Thyroid gland (tissue), 4 donors: ENCODE data around the gene SLC47A2. TPM values are rescaled to one million over a fixed set of nuclear protein-coding genes. Genes with fewer than 3 reads are reported as not detected.

Experiments
- DNase-seq, 2 donors: peaks; one replicate each; pipeline ENCODE4 v3.0.0-alpha.2; 2019
- H3K27ac ChIP-seq, 3 donors: fragments of 200-600 bp; sonication (generic); 1 replicate in 2 of 3; 2 replicates in 1 of 3; pipeline ENCODE4 v1.5.1; 2016 to 2019; ENCODE audit warnings: mild to moderate bottlenecking in 1 of 3, moderate library complexity in 1 of 3
- H3K27me3 ChIP-seq: fragments of 200-600 bp; sonication (generic); one replicate; pipeline ENCODE4 v1.5.1; 2019
- H3K36me3 ChIP-seq, 2 donors: fragments of 200-600 bp; sonication (generic); one replicate each; pipeline ENCODE4 v1.5.1; 2016 to 2019
- H3K4me1 ChIP-seq, 2 donors: fragments of 200-600 bp; sonication (generic); one replicate each; pipeline ENCODE4 v1.5.1; 2017 to 2019
- H3K4me3 ChIP-seq, 3 donors: fragments of 200-600 bp; sonication (generic); replicated peaks in 1 of 3; 1 replicate in 2 of 3; 2 replicates in 1 of 3; pipeline ENCODE4 v1.5.1; 2016; ENCODE audit warnings: mild to moderate bottlenecking in 1 of 3
- H3K9me3 ChIP-seq: fragments of 200-600 bp; sonication (generic); one replicate; pipeline ENCODE4 v1.5.1; 2017
- POLR2A ChIP-seq, 2 donors: fragments of 450-650 bp; IDR thresholded peaks; one replicate each; pipeline ENCODE4 v1.6.1; 2017; ENCODE audit warnings: antibody characterized with exemption in 2 of 2, mild to moderate bottlenecking in 2 of 2, moderate library complexity in 1 of 2
- WGBS, 2 donors: methylation state at CpG; one replicate each; pipeline ENCODE4 v1.1.5; 2017; 5-methylcytosine and 5-hydroxymethylcytosine counted together
- intact Hi-C: fragments of 100-400 bp; cut with DNase I; formaldehyde crosslinking; loops from one replicate; pipeline ENCODE4 v1.15.1; 2023
- total RNA-seq, 4 donors: library from RNA; depleted of rRNA; stranded (reverse); fragments of >200 nt; gene quantifications; one replicate each; pipeline ENCODE4 v1.2.3, GENCODE V29; 2016
- TF ChIP-seq, protein P1 (sequence below), 6 experiments: fragments of 200-600 bp in 3 of 6; fragments of 450-650 bp in 3 of 6; sonication (generic) in 3 of 6; IDR thresholded peaks; one replicate each; pipeline ENCODE4 v1.5.1; 2016 to 2019; ENCODE audit warnings: antibody characterized with exemption in 6 of 6, mild to moderate bottlenecking in 2 of 6, inconsistent platforms in 1 of 6, moderate library complexity in 1 of 6

SLC47A2 gene
- total RNA-seq, 4 donors from 2014 or later, result 0.45 to 1.4 TPM; not detected in 2

DNA sequence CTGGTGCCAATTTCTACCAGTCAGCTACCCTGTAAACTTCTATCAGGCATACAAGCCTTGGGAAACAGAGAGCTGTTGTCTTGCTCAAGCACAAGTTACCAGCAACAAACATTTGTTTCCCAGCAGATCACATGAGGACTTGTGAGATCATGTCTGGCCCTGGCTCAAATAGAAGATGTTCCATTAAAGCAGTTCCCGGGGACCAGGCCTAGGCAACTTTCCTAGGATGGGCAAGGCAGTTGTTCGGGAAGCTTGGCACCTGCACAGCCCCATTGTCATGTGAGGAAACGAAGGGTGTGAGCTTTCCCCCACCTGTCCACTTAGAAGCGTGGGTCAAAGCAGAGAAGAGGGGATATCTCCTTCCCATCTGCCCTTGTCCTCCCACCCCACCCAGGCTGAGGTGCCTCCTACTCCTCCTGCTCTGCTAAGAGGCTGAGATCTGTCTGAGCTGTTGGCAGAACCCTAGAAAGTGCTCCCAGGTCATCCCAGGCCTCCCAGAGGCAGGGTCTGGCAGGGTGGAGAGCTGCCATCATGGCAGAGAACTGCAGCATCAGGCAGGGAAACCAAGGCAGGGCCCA, 11.2 kb upstream of the SLC47A2 start:
- intact Hi-C loops, result no loop called here
- Histone ChIP-seq H3K36me3 (no peaks in the 10 kb centered on the region), H3K4me1 (peaks cover 25 to 49% of the 10 kb centered on the region in 2 donors), H3K27ac (peak overlapping the region; percentile 97 to 99 (median 97)), H3K4me3 (no peak overlapping the region), H3K9me3 (no peaks in the 10 kb centered on the region), H3K27me3 (no peaks in the 10 kb centered on the region)
- peak in 1 of 2 donors; percentile 56 for DNase-seq
- 58 to 66% methylated on average over 4 of the region's 4 CpGs for WGBS, 2 donors
- TF ChIP-seq POLR2A (IDR thresholded peaks at IDR 0.05), result no peak
- TF ChIP-seq, protein P1, sequence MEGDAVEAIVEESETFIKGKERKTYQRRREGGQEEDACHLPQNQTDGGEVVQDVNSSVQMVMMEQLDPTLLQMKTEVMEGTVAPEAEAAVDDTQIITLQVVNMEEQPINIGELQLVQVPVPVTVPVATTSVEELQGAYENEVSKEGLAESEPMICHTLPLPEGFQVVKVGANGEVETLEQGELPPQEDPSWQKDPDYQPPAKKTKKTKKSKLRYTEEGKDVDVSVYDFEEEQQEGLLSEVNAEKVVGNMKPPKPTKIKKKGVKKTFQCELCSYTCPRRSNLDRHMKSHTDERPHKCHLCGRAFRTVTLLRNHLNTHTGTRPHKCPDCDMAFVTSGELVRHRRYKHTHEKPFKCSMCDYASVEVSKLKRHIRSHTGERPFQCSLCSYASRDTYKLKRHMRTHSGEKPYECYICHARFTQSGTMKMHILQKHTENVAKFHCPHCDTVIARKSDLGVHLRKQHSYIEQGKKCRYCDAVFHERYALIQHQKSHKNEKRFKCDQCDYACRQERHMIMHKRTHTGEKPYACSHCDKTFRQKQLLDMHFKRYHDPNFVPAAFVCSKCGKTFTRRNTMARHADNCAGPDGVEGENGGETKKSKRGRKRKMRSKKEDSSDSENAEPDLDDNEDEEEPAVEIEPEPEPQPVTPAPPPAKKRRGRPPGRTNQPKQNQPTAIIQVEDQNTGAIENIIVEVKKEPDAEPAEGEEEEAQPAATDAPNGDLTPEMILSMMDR (IDR thresholded peaks at IDR 0.05), result peak in 1 of 6 experiments; percentile 13

DNA sequence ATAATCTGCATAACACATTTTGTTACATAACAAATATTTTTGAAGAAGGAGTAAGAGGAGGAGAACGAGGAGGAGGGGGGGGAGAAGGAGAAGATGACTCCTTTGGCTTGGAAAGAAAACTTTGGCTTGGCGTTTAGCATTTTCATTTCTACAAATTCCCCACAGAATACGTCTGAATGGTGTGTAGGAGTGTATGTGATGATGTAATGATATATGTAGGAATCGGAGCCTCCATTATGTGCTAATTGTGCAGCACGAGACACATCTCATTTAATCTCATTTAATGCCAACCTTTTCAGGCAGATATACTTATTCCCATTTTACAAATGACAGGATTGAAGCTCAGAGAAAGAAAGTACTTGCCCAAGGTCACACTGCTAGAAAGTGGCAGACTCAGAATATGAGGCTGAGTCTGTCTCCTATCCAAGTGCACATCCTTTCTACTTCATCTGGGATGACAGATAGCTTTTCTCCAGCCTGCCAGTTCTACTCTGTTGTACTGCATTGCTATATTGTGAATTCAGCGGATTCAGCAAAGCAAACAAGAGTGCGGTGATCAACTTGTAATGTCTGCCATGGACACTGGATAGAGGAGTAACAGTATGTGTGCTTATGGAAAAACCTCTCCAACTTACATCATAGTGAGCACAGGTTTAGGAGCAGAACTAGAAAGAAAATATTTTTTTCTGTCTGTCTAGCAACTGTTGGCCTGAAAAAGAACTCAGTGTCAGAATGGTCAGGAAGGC, 10.4 kb upstream of the SLC47A2 start:
- peaks cover 25 to 49% of the 10 kb centered on the region in 2 donors for H3K4me1 ChIP-seq
- intact Hi-C loops, result no loop called here
- no peaks in the 10 kb centered on the region for H3K9me3 ChIP-seq
- no peaks in the 10 kb centered on the region for H3K36me3 ChIP-seq
- peak overlapping the region; percentile 97 to 99 (median 97) for H3K27ac ChIP-seq
- WGBS, 2 donors, result 82 to 85% methylated on average over 7 of the region's 7 CpGs
- TF ChIP-seq, protein P1 (IDR thresholded peaks at IDR 0.05), result no peak
- TF ChIP-seq POLR2A (IDR thresholded peaks at IDR 0.05), result no peak
- H3K27me3 ChIP-seq, result no peaks in the 10 kb centered on the region
- no peak for DNase-seq
- no peak overlapping the region for H3K4me3 ChIP-seq

DNA sequence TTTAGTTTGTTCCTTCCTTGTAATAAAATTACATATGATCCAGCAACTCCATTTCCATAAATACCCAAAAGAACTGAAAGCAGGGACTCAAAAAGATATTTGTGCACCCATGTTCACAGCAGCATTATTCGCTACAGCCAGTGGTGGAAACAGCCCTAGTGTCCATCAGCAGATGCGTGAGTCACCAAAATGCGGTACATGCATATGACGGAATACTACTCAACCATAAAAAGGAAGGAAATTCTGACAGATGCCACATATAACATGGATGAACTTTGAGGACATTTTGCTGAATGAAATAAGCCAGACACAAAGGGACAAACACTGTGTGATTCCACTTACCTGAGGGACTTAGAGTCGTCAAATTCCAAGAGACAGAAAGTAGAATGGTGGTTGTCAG, 9.1 kb upstream of the SLC47A2 start:
- no peaks in the 10 kb centered on the region for H3K27me3 ChIP-seq
- peak overlapping the region in 1 of 3 donors; percentile 99 for H3K27ac ChIP-seq
- no peaks in the 10 kb centered on the region for H3K9me3 ChIP-seq
- H3K36me3 ChIP-seq, result no peaks in the 10 kb centered on the region
- intact Hi-C loops, result no loop called here
- no peak for TF ChIP-seq POLR2A (IDR thresholded peaks at IDR 0.05)
- TF ChIP-seq, protein P1 (IDR thresholded peaks at IDR 0.05), result no peak
- peaks cover 28 to 52% of the 10 kb centered on the region in 2 donors for H3K4me1 ChIP-seq
- no peak overlapping the region for H3K4me3 ChIP-seq
- no peak for DNase-seq
- 97% methylated on average over 5 of the region's 5 CpGs for WGBS, 2 donors

DNA sequence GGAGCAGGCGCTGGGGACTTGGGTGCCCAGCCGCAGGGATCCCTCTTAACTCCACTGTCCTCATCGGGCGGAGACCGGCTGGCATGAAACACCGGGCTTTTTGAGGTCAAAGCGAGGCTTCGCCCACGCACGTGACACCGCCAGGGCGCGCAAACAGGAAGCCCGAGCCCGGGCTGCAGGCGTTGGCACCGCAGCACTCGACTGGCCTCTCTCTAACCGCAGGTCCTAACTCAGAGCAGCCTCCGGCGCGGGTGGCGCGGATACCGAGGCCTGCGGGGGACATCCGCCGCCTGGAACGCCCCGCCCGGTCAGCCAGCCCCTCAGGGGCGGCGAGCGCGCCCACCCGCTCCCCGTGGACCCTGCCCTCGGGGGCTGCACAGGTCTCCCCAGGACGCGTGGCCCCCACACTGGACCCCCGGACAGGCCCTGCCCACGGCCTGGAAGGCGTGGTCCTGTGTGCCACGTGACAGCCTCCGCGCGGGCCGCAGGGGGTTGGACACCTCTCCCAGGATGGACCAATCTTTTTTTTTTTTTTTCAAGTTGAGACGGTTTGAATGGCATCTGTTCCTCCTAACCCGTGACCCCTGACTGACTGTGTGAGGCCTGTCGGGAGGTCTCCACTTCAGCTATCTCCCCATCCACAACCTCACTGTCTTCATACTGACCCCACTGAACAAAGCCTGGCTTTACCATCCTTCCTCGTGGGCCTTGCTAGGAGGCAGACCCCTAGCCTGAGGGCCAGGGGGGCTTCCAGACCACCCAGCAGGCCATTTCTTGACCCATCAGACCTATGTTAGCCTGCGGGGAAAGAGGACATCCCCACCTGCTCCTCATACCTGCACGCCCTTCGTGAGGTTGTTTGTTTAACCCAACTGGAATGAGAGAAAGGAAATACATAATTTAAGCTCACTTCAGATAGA, 8.4 kb upstream of the SLC47A2 start:
- no peaks in the 10 kb centered on the region for H3K27me3 ChIP-seq
- no peak overlapping the region for H3K4me3 ChIP-seq
- intact Hi-C loops, result no loop called here
- H3K4me1 ChIP-seq, result peaks cover 31 to 56% of the 10 kb centered on the region in 2 donors
- H3K9me3 ChIP-seq, result no peaks in the 10 kb centered on the region
- DNase-seq, result peak in 1 of 2 donors; percentile 31
- no peaks in the 10 kb centered on the region for H3K36me3 ChIP-seq
- no peak overlapping the region for H3K27ac ChIP-seq
- 59 to 82% methylated on average over 14 to 37 of the region's 55 CpGs for WGBS, 2 donors
- TF ChIP-seq, protein P1 (IDR thresholded peaks at IDR 0.05), result no peak
- TF ChIP-seq POLR2A (IDR thresholded peaks at IDR 0.05), result no peak
